Measurements from ENCODE around the gene CADPS. TPM values are rescaled to one million over a fixed set of nuclear protein-coding genes. Genes with fewer than 3 reads are reported as not detected.

The CADPS gene
- total RNA-seq, 1 donor from 2014 or later, result 45.1 TPM

- intact Hi-C loops (cut with DNase I), result loop anchor here (2.0 to 5.0 kb wide), 2 partner anchors 208 to 317 kb away; no protein-coding TSS in a partner anchor
- DNase-seq (ENCODE audit: low spot score), result no peak
These were observed 364 bp upstream of the CADPS start for GRCh38 chr3:62875558-62876002.

GRCh38 chr3:62873761-62874710, 1.2 kb downstream of the CADPS start:
- peak; percentile 83 for DNase-seq (ENCODE audit: low spot score)
- intact Hi-C loops (cut with DNase I), result loop anchor here (2.0 kb wide), 1 partner anchor 319 kb away; no protein-coding TSS in a partner anchor

- intact Hi-C loops (cut with DNase I), result no loop called here
- DNase-seq (ENCODE audit: low spot score), result no peak
These were observed 1.8 kb downstream of the CADPS start for GRCh38 chr3:62873451-62873760.

- no peak for DNase-seq (ENCODE audit: low spot score)
- intact Hi-C loops (cut with DNase I), result no loop called here
These were observed 2.9 kb downstream of the CADPS start for GRCh38 chr3:62872318-62872717.

- intact Hi-C loops (cut with DNase I), result no loop called here
- no peak for DNase-seq (ENCODE audit: low spot score)
These were observed 4.9 kb downstream of the CADPS start for GRCh38 chr3:62870321-62870720.

- no peak for DNase-seq (ENCODE audit: low spot score)
- intact Hi-C loops (cut with DNase I), result no loop called here
These were observed 11.6 kb downstream of the CADPS start for GRCh38 chr3:62863648-62864047.

- intact Hi-C loops (cut with DNase I), result no loop called here
- DNase-seq (ENCODE audit: low spot score), result no peak
These were observed 15.9 kb downstream of the CADPS start for GRCh38 chr3:62859203-62859791.

- intact Hi-C loops (cut with DNase I), result no loop called here
- no peak for DNase-seq (ENCODE audit: low spot score)
These were observed 29.2 kb downstream of the CADPS start for GRCh38 chr3:62845996-62846395.

- intact Hi-C loops (cut with DNase I), result no loop called here
- no peak for DNase-seq (ENCODE audit: low spot score)
These were observed 31.7 kb downstream of the CADPS start for GRCh38 chr3:62843508-62843907.

GRCh38 chr3:62839748-62840147, 35.5 kb downstream of the CADPS start:
- DNase-seq (ENCODE audit: low spot score), result no peak
- intact Hi-C loops (cut with DNase I), result no loop called here

- intact Hi-C loops (cut with DNase I), result no loop called here
These were observed 38.0 kb downstream of the CADPS start for GRCh38 chr3:62837145-62837787.

GRCh38 chr3:62835554-62836236, 39.5 kb downstream of the CADPS start:
- intact Hi-C loops (cut with DNase I), result no loop called here
- DNase-seq (ENCODE audit: low spot score), result no peak

More at GRCh38 chr3:62837145-62837787, 38.0 kb downstream of the CADPS start:
- DNase-seq (ENCODE audit: low spot score), result no peak

- no peak for DNase-seq (ENCODE audit: low spot score)
- intact Hi-C loops (cut with DNase I), result loop anchor here (5.0 kb wide), 1 partner anchor 359 kb away; no protein-coding TSS in a partner anchor
These were observed 41.7 kb downstream of the CADPS start for GRCh38 chr3:62833538-62833937.

- intact Hi-C loops (cut with DNase I), result loop anchor here (5.0 kb wide), 1 partner anchor 360 kb away; no protein-coding TSS in a partner anchor
- DNase-seq (ENCODE audit: low spot score), result no peak
These were observed 42.7 kb downstream of the CADPS start for GRCh38 chr3:62832553-62832952.

- DNase-seq (ENCODE audit: low spot score), result no peak
- intact Hi-C loops (cut with DNase I), result loop anchor here (5.0 kb wide), 1 partner anchor 361 kb away; no protein-coding TSS in a partner anchor
These were observed 44.4 kb downstream of the CADPS start for GRCh38 chr3:62830727-62831322.

GRCh38 chr3:62827550-62827949, 47.7 kb downstream of the CADPS start:
- DNase-seq (ENCODE audit: low spot score), result no peak
- intact Hi-C loops (cut with DNase I), result no loop called here

- intact Hi-C loops (cut with DNase I), result no loop called here
- DNase-seq (ENCODE audit: low spot score), result no peak
These were observed 50.1 kb downstream of the CADPS start for GRCh38 chr3:62824965-62825592.

- no peak for DNase-seq (ENCODE audit: low spot score)
- intact Hi-C loops (cut with DNase I), result no loop called here
These were observed 51.7 kb downstream of the CADPS start for GRCh38 chr3:62823461-62824050.

Measured in cardiac septum (tissue), 1 donor.